ENCODE data around the gene MYO1E. TPM values are rescaled to one million over a fixed set of nuclear protein-coding genes. Genes with fewer than 3 reads are reported as not detected.

Gene MYO1E
- total RNA-seq, 1 experiment from 2014 or later = 83.6 TPM

GRCh38 chr15:59364248-59364647, 8.4 kb downstream of the MYO1E start (continued):
- TF ChIP-seq GRHL2 (CRISPR knock-in tag; IDR thresholded peaks at IDR 0.05; ENCODE audit: insufficient replicate concordance, severe bottlenecking) = no peak
- no peak for TF ChIP-seq ESRRA (CRISPR knock-in tag; IDR thresholded peaks at IDR 0.05; ENCODE audit: borderline replicate concordance)
- TF ChIP-seq NFYB (CRISPR knock-in tag; conservative IDR thresholded peaks at IDR 0.05; ENCODE audit: low read depth) = no peak
- TF ChIP-seq STAT6 (CRISPR knock-in tag; conservative IDR thresholded peaks at IDR 0.05; ENCODE audit: low read depth) = no peak
- TF ChIP-seq ZNF263 (CRISPR knock-in tag; IDR thresholded peaks at IDR 0.05; ENCODE audit: low read depth) = no peak
- no peak for TF ChIP-seq PRRX2 (CRISPR knock-in tag; IDR thresholded peaks at IDR 0.05)

GRCh38 chr15:59362331-59362730, 10.3 kb downstream of the MYO1E start:
- peaks cover 17% of the 10 kb centered on the region for H3K4me1 Mint-ChIP-seq
- H3K36me3 Mint-ChIP-seq = peaks cover 6% of the 10 kb centered on the region; the same call in 1 of the 2 replicates
- no peak for TF ChIP-seq GABPB1 (CRISPR knock-in tag; IDR thresholded peaks at IDR 0.05)
- TF ChIP-seq FOXP4 (CRISPR knock-in tag; IDR thresholded peaks at IDR 0.05) = no peak
- no peak for TF ChIP-seq TEAD1 (CRISPR knock-in tag; IDR thresholded peaks at IDR 0.05)
- TF ChIP-seq ZNF219 (CRISPR knock-in tag; IDR thresholded peaks at IDR 0.05; ENCODE audit: borderline replicate concordance) = no peak
- no peak for TF ChIP-seq FOXJ3 (CRISPR knock-in tag; IDR thresholded peaks at IDR 0.05; ENCODE audit: borderline replicate concordance)
- TF ChIP-seq RORB (CRISPR knock-in tag; IDR thresholded peaks at IDR 0.05) = no peak
- TF ChIP-seq PRRX2 (CRISPR knock-in tag; IDR thresholded peaks at IDR 0.05) = no peak
- no peak for TF ChIP-seq NR2C2 (CRISPR knock-in tag; IDR thresholded peaks at IDR 0.05)
- no peak for TF ChIP-seq ATF6 (CRISPR knock-in tag; IDR thresholded peaks at IDR 0.05)
- TF ChIP-seq IRF1 (CRISPR knock-in tag; IDR thresholded peaks at IDR 0.05) = no peak
- no peak overlapping the region for H3K4me3 Mint-ChIP-seq
- H3K9me3 Mint-ChIP-seq = peaks cover 3% of the 10 kb centered on the region; the same call in 1 of the 2 replicates
- ChIA-PET CTCF (no interaction called here), POLR2A (no interaction called here)
- no peak for DNase-seq (ENCODE audit: low spot score)
- no peak for ATAC-seq
- H3K27ac Mint-ChIP-seq = no peak overlapping the region
- peaks cover 3% of the 10 kb centered on the region; the same call in 1 of the 2 replicates for H3K27me3 Mint-ChIP-seq (ENCODE audit: low read depth)

- H3K27ac Mint-ChIP-seq = no peak overlapping the region
- peaks cover 9% of the 10 kb centered on the region for H3K36me3 Mint-ChIP-seq
- peaks cover 17% of the 10 kb centered on the region for H3K27me3 Mint-ChIP-seq (ENCODE audit: low read depth)
- no peak for ATAC-seq
- H3K4me3 Mint-ChIP-seq = no peak overlapping the region
- no peaks in the 10 kb centered on the region; the same call in 1 of the 2 replicates for H3K9me3 Mint-ChIP-seq
- ChIA-PET POLR2A (interaction anchor here (0.6 to 2.1 kb wide), 2 partner anchors 12 to 191 kb away, joined by 4 to 16 read pairs; partner anchors contain the start of gene MYO1E), CTCF (interaction anchor here (0.7 to 1.6 kb wide), 4 partner anchors 12 to 114 kb away, joined by 3 to 7 read pairs (median 6); partner anchors contain the start of gene MYO1E)
- no peak for DNase-seq (ENCODE audit: low spot score)
- peaks cover 24% of the 10 kb centered on the region for H3K4me1 Mint-ChIP-seq
- TF ChIP-seq KAT7 (CRISPR knock-in tag; IDR thresholded peaks at IDR 0.05; ENCODE audit: borderline replicate concordance) (no peak), MXD4 (CRISPR knock-in tag; IDR thresholded peaks at IDR 0.05; ENCODE audit: borderline replicate concordance) (no peak), CBFB (CRISPR knock-in tag; IDR thresholded peaks at IDR 0.05; ENCODE audit: low read depth) (no peak), CREM (CRISPR knock-in tag; IDR thresholded peaks at IDR 0.05) (no peak), ZNF263 (CRISPR knock-in tag; IDR thresholded peaks at IDR 0.05; ENCODE audit: low read depth) (no peak), ARID4B (CRISPR knock-in tag; IDR thresholded peaks at IDR 0.05; ENCODE audit: borderline replicate concordance) (no peak)
Measured at GRCh38 chr15:59360896-59361295, 11.8 kb downstream of the MYO1E start.
